CD4-positive, alpha-beta T cell (primary cell): ENCODE data around the gene ZNF451. TPM values are rescaled to one million over a fixed set of nuclear protein-coding genes. Genes with fewer than 3 reads are reported as not detected.
"Not testable (repeated sequence)": the region's sequence is repeated elsewhere in the genome, so short reads cannot be mapped to it uniquely, and the experiment has no call there.

Experiments used
- ATAC-seq: fragments of 200-7000 bp; cut with Tn5 transposase; one replicate; pipeline ENCODE4 v1.10.0; 2022; ENCODE audit warnings: mild to moderate bottlenecking; ENCODE audit not compliant: poor library complexity
- CTCF ChIA-PET: fragments of 350-600 bp; sonication (Branson Sonifier 250); formaldehyde crosslinking; loops from one replicate; lab custom pipeline; 2021; ENCODE audit warnings: antibody characterized with exemption, inconsistent platforms; lab: Charles Lee
- POLR2A ChIA-PET: fragments of 350-600 bp; sonication (Branson Sonifier 250); formaldehyde crosslinking; loops from one replicate; lab custom pipeline; 2021; ENCODE audit warnings: antibody characterized with exemption, inconsistent platforms; lab: Charles Lee
- DNase-seq, 14 experiments: peaks; one replicate each; pipeline ENCODE4 v3.0.0-alpha.2; 2013 to 2020; ENCODE audit warnings: mixed read lengths in 2 of 14
- H3K27ac ChIP-seq, 2 donors: one replicate each; pipeline versions ENCODE4 v1.5.1 to v1.7.0; 2013; ENCODE audit warnings: low read length in 2 of 2, low read depth in 1 of 2, mild to moderate bottlenecking in 1 of 2
- H3K27me3 ChIP-seq, 2 experiments: 1 replicate in 1 of 2; 2 replicates in 1 of 2; pipeline versions ENCODE4 v1.6.1 to v1.7.0; 2013; ENCODE audit warnings: low read length in 2 of 2, control low read depth in 1 of 2, mild to moderate bottlenecking in 1 of 2, moderate library complexity in 1 of 2; ENCODE audit not compliant: insufficient read depth in 2 of 2, control insufficient read depth in 1 of 2
- H3K36me3 ChIP-seq: one replicate; pipeline ENCODE4 v1.6.1; 2013; ENCODE audit warnings: low read length, control low read depth; ENCODE audit not compliant: insufficient read depth
- H3K4me1 ChIP-seq: one replicate; pipeline ENCODE4 v1.6.1; 2013; ENCODE audit warnings: low read length, control low read depth; ENCODE audit not compliant: insufficient read depth
- H3K4me3 ChIP-seq: one replicate; pipeline ENCODE4 v1.5.1; 2013; ENCODE audit warnings: mild to moderate bottlenecking, low read length, moderate library complexity
- H3K9me3 ChIP-seq, 2 experiments: 1 replicate in 1 of 2; 2 replicates in 1 of 2; pipeline versions ENCODE4 v1.6.1 to v1.7.0; 2013; ENCODE audit warnings: low read length in 2 of 2, mild to moderate bottlenecking in 2 of 2, control low read depth in 1 of 2, moderate library complexity in 1 of 2; ENCODE audit not compliant: control insufficient read depth in 1 of 2, insufficient read depth in 1 of 2
- H3K27ac Mint-ChIP-seq: one replicate; pipeline ENCODE4 v1.8.0; 2020; ENCODE audit warnings: mixed read lengths
- H3K27me3 Mint-ChIP-seq: one replicate; pipeline ENCODE4 v1.8.0; 2021; ENCODE audit warnings: mixed read lengths
- H3K36me3 Mint-ChIP-seq: one replicate; pipeline ENCODE4 v1.8.0; 2021; ENCODE audit warnings: low read depth, mixed read lengths
- H3K4me1 Mint-ChIP-seq: one replicate; pipeline ENCODE4 v1.8.0; 2021; ENCODE audit warnings: low read depth, mixed read lengths
- H3K4me3 Mint-ChIP-seq: one replicate; pipeline ENCODE4 v1.8.0; 2020; ENCODE audit warnings: mild to moderate bottlenecking, mixed read lengths
- H3K9me3 Mint-ChIP-seq: one replicate; pipeline ENCODE4 v1.8.0; 2020; ENCODE audit warnings: mixed read lengths
- intact Hi-C, 2 experiments: fragments of 100-400 bp; cut with DNase I in 1 of 2; cut with micrococcal nuclease in 1 of 2; formaldehyde crosslinking; loops; one replicate each; pipeline versions ENCODE4 v1.15.1 to v1.9.0; 2023 to 2025; cut with DNase I, micrococcal nuclease
- polyA plus RNA-seq, 2 donors: library from polyadenylated mRNA; unstranded; fragments of 120-200 nt; gene quantifications; one replicate each; pipeline ENCODE4 v1.2.1, GENCODE V29; 2013
- total RNA-seq, 174 experiments: library from RNA in 2 of 174; stranded (reverse) in 2 of 174; gene quantifications; one replicate each; pipeline ENCODE4 v1.2.3 and lab custom pipeline; 2021 to 2026
- TF ChIP-seq, protein P1 (sequence below): fragments of 200-600 bp; IDR thresholded peaks from one replicate; pipeline ENCODE4 v1.8.0; 2022; ENCODE audit warnings: antibody characterized with exemption, mild to moderate bottlenecking

ZNF451 gene, protein sequence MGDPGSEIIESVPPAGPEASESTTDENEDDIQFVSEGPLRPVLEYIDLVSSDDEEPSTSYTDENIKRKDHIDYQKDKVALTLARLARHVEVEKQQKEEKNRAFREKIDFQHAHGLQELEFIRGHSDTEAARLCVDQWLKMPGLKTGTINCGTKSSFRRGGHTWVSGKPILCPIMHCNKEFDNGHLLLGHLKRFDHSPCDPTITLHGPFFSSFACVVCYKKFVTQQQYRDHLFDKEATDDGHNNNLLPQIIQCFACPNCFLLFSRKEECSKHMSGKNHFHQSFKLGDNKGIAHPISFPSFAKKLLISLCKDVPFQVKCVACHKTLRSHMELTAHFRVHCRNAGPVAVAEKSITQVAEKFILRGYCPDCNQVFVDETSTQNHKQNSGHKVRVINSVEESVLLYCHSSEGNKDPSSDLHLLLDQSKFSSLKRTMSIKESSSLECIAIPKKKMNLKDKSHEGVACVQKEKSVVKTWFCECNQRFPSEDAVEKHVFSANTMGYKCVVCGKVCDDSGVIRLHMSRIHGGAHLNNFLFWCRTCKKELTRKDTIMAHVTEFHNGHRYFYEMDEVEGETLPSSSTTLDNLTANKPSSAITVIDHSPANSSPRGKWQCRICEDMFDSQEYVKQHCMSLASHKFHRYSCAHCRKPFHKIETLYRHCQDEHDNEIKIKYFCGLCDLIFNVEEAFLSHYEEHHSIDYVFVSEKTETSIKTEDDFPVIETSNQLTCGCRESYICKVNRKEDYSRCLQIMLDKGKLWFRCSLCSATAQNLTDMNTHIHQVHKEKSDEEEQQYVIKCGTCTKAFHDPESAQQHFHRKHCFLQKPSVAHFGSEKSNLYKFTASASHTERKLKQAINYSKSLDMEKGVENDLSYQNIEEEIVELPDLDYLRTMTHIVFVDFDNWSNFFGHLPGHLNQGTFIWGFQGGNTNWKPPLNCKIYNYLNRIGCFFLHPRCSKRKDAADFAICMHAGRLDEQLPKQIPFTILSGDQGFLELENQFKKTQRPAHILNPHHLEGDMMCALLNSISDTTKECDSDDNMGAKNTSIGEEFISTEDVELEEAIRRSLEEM
- 100 to 1,000 TPM; 124 to 132 TPM for total RNA-seq
- 39.6 TPM for polyA plus RNA-seq (2013, experiment 1 of 2)
- 50.1 TPM for polyA plus RNA-seq (2013, experiment 2 of 2)
- 83.4 to 352 (median 201) reads per million in 172 experiments for total RNA-seq (lab: John Stamatoyannopoulos, UW)

DNA sequence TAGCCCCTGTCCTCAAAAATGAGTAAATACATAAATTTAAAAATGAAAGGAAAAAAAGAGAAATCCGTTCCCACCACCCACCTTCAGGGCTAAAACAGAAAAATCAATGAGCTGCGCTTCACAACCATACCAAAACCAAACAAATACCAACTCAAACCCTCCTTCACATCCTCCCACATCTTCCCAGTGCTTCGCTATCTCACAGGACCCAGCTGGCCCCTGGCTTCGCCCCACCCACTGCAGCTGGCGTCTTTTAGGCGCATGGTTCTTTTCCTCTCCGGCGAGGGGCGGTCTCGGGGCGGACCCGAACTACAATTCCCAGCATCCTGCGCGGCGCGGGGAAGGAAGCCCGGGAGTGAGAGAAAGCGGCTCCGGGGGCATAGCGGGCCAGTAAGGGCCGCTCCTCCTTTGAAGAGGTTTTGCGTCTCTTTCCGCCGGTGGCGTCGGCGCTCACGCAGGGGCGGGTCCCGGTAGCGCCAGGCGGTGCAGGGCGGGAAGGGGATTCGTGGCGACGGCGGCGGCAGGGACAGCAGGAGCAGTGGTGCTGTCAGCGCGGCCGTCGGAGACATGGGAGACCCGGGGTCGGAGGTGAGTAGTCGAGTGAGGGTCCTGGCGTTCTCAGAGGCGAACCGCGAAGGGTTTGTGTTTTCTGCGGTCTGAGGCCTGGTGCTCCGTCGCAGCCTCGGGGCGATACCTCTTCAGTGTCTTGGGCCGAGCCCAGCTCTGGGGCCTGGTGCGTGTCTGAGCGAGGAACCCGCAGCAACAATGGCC lies at the start of gene ZNF451:
TSS of gene ZNF451 (plus strand) at position 502 of the 771 bp plus-strand sequence. CDS start at position 568, 66 bp downstream.
- intact Hi-C loops, result loop anchor here (2.0 to 5.0 kb wide), 6 partner anchors 38 to 227 kb away; partner anchors contain the start of genes RAB23 (in 2 of the 2) and PRIM2 (in 1 of the 2)
- POLR2A ChIA-PET, result interaction anchor here (0.7 to 1.0 kb wide), 3 partner anchors 44 to 161 kb away, joined by 3 to 5 read pairs (median 3); partner anchors contain the start of gene KIAA1586
- H3K36me3 Mint-ChIP-seq, result peaks cover 34% of the 10 kb centered on the region

DNA sequence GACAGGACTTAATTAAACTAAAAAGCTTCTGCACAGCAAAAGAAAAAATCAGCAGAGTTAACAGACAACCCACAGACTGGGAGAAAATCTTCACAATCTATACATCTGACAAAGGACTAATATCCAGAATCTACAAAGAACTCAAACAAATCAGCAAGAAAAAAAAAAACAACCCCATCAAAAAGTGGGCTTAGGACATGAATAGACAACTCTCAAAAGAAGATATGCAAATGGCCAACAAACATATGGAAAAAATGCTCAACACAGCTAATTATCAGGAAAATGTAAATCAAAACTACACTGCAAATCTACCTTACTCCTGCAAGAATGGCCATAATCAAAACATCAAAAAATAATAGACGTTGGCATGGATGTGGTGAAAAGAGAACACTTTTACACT lies 45.9 kb upstream of the ZNF451 start:
- intact Hi-C loops, result loop anchor here (5.0 to 10.0 kb wide), 2 partner anchors 181 to 273 kb away; partner anchors contain the start of genes PRIM2 (in 1 of the 2) and RAB23 (in 1 of the 2)
- peaks cover 15% of the 10 kb centered on the region for H3K36me3 Mint-ChIP-seq
- H3K4me1 ChIP-seq, CTCF ChIA-PET, H3K4me3 ChIP-seq, H3K27ac ChIP-seq, H3K36me3 ChIP-seq, DNase-seq, ATAC-seq, POLR2A ChIA-PET, H3K9me3 ChIP-seq, H3K9me3 Mint-ChIP-seq, H3K27ac Mint-ChIP-seq, H3K4me3 Mint-ChIP-seq: not testable (repeated sequence)
- H3K27me3 Mint-ChIP-seq, result peaks cover 23% of the 10 kb centered on the region
- H3K27me3 ChIP-seq, result peaks cover 4 to 14% of the 10 kb centered on the region in 2 experiments
- peaks cover 19% of the 10 kb centered on the region for H3K4me1 Mint-ChIP-seq

More for the DNA sequence above, at the start of gene ZNF451:
- DNase-seq, result peak; percentile 90 to 98 (median 96)
- Mint-ChIP-seq H3K4me1 (peaks cover 36% of the 10 kb centered on the region), H3K9me3 (no peaks in the 10 kb centered on the region), H3K27ac (peak within 1 kb of the TSS; percentile 85), H3K27me3 (no peaks in the 10 kb centered on the region), H3K4me3 (peak within 1 kb of the TSS; percentile 88)
- Histone ChIP-seq H3K27ac (peak within 1 kb of the TSS; percentile 41 to 60), H3K4me3 (peak within 1 kb of the TSS; percentile 59), H3K9me3 (no peaks in the 10 kb centered on the region), H3K4me1 (peaks cover 14% of the 10 kb centered on the region), H3K27me3 (no peaks in the 10 kb centered on the region), H3K36me3 (peaks cover 10% of the 10 kb centered on the region)
- TF ChIP-seq, protein P1, sequence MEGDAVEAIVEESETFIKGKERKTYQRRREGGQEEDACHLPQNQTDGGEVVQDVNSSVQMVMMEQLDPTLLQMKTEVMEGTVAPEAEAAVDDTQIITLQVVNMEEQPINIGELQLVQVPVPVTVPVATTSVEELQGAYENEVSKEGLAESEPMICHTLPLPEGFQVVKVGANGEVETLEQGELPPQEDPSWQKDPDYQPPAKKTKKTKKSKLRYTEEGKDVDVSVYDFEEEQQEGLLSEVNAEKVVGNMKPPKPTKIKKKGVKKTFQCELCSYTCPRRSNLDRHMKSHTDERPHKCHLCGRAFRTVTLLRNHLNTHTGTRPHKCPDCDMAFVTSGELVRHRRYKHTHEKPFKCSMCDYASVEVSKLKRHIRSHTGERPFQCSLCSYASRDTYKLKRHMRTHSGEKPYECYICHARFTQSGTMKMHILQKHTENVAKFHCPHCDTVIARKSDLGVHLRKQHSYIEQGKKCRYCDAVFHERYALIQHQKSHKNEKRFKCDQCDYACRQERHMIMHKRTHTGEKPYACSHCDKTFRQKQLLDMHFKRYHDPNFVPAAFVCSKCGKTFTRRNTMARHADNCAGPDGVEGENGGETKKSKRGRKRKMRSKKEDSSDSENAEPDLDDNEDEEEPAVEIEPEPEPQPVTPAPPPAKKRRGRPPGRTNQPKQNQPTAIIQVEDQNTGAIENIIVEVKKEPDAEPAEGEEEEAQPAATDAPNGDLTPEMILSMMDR, result no peak
- CTCF ChIA-PET, result interaction anchor here (1.0 kb wide), 1 partner anchor 44 kb away, joined by 3 read pairs; the partner anchor contains the start of gene KIAA1586
- peak; percentile 89 for ATAC-seq

DNA sequence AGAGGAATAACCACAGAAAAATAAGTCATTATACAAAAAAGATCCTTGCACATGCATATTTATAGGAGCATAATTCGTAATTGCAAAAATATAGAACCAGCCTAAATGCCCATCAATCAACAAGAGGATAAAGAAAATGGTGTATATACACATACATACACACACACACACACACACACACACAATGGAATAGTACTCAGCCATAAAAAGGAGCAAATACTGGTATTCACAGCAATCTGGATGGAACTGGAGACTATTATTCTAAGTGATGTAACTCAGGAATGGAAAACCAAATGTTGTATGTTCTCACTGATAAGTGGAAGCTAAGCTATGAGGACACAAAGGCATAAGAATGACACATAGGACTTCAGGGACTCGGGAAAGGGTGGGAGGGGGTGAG lies 45.4 kb upstream of the ZNF451 start:
- no peak overlapping the region for H3K27ac ChIP-seq
- H3K4me3 ChIP-seq, result no peak overlapping the region
- ChIA-PET POLR2A (no interaction called here), CTCF (no interaction called here)
- H3K27ac Mint-ChIP-seq, result no peak overlapping the region
- DNase-seq, result no peak
- no peaks in the 10 kb centered on the region for H3K36me3 ChIP-seq
- no peaks in the 10 kb centered on the region for H3K9me3 ChIP-seq
- H3K4me1 ChIP-seq, result peaks cover 4% of the 10 kb centered on the region
- TF ChIP-seq, protein P1, result no peak
- peak overlapping the region; percentile 30 for H3K4me3 Mint-ChIP-seq
- peaks cover 20% of the 10 kb centered on the region for H3K36me3 Mint-ChIP-seq
- H3K27me3 ChIP-seq, result peaks cover 4 to 14% of the 10 kb centered on the region in 2 experiments
- intact Hi-C loops, result loop anchor here (5.0 to 10.0 kb wide), 2 partner anchors 180 to 273 kb away; partner anchors contain the start of genes PRIM2 (in 1 of the 2) and RAB23 (in 1 of the 2)
- H3K9me3 Mint-ChIP-seq, result no peaks in the 10 kb centered on the region
- no peak for ATAC-seq
- H3K27me3 Mint-ChIP-seq, result peaks cover 21% of the 10 kb centered on the region
- peaks cover 24% of the 10 kb centered on the region for H3K4me1 Mint-ChIP-seq

DNA sequence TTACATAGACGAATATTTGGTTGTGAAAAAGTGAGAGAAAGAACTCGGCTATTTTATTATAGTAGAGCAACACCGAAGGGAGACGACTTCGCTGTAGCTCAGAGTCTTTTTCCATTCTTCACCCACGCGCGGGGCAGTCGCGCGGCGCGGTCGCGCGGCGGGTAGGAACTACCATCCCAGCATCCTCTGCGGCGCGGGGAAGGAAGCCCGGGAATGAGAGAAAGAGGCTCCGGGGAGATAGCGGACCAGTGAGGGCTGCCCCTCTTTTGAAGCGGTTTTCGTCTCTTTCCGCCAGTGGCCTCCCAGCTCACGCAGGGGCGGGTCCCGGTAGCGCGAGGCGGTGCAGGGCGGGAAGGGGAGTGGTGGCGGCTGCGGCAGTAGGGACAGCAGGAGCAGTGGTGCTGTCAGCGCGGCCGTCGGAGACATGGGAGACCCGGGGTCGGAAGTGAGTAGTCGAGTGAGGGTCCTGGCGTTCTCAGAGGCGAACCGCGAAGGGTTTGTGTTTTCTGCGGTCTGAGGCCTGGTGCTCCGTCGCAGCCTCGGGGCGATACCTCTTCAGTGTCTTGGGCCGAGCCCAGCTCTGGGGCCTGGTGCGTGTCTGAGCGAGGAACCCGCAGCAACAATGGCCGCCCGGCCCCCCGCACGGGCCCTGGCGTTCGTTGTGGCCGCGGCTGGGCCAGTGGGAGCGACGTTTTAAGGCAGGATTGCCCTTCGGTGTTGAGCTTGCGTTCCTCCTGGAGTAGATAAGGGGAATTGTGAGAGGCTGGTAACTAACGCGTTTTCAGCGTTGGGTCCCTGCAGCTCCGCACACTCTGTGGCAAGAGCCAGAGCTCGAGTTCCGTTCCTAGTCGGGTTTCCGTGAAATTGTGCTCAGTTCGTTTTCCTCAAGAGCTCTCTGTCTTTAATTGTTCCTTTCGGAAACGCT lies 43.4 kb upstream of the ZNF451 start, which contains the start of gene KIAA1586:
TSS of gene KIAA1586 (plus strand) at position 362 of the 925 bp plus-strand sequence. CDS start at position 425, 63 bp downstream.
- H3K9me3 Mint-ChIP-seq, H3K9me3 ChIP-seq, H3K27me3 Mint-ChIP-seq, H3K4me1 ChIP-seq, H3K27me3 ChIP-seq, H3K36me3 ChIP-seq, H3K27ac ChIP-seq: not testable (repeated sequence)
- peaks cover 39% of the 10 kb centered on the region for H3K36me3 Mint-ChIP-seq
- intact Hi-C loops, result loop anchor here (5.0 to 10.0 kb wide), 2 partner anchors 178 to 181 kb away; partner anchors contain the start of gene RAB23 (in 1 of the 2)
- peak; percentile 85 for ATAC-seq
- DNase-seq, result peak; percentile 49 to 91 (median 72)
- peaks cover 34% of the 10 kb centered on the region for H3K4me1 Mint-ChIP-seq
- peak within 1 kb of the TSS; percentile 99 for H3K4me3 Mint-ChIP-seq
- ChIA-PET POLR2A (interaction anchor here (0.9 to 1.4 kb wide), 4 partner anchors 12 to 126 kb away, joined by 3 to 6 read pairs (median 4); partner anchors contain the start of gene BAG2), CTCF (interaction anchor here (0.7 to 1.2 kb wide), 4 partner anchors 11 to 175 kb away, joined by 3 read pairs; partner anchors contain the start of genes RAB23 and ZNF451)
- peak within 1 kb of the TSS; percentile 67 for H3K4me3 ChIP-seq
- H3K27ac Mint-ChIP-seq, result peak within 1 kb of the TSS; percentile 83
